Measurements from ENCODE around the gene COL11A2.

COL11A2 gene

GRCh38 chr6:33143113-33143770 lies 49.0 kb downstream of the COL11A2 start:
- no peak for TF ChIP-seq GATA2 (IDR thresholded peaks at IDR 0.05; ENCODE audit: low read depth, low read length)
- no peak for TF ChIP-seq GATA3 (IDR thresholded peaks at IDR 0.05; ENCODE audit: low read depth, low read length)

GRCh38 chr6:33142501-33143070 lies 49.7 kb downstream of the COL11A2 start:
- no peak for TF ChIP-seq GATA2 (IDR thresholded peaks at IDR 0.05; ENCODE audit: low read depth, low read length)
- TF ChIP-seq GATA3 (IDR thresholded peaks at IDR 0.05; ENCODE audit: low read depth, low read length): no peak

GRCh38 chr6:33140556-33140955 lies 51.7 kb downstream of the COL11A2 start:
- TF ChIP-seq GATA3 (IDR thresholded peaks at IDR 0.05; ENCODE audit: low read depth, low read length) (no peak), GATA2 (IDR thresholded peaks at IDR 0.05; ENCODE audit: low read depth, low read length) (no peak)

- TF ChIP-seq GATA3 (IDR thresholded peaks at IDR 0.05; ENCODE audit: low read depth, low read length) (no peak), GATA2 (IDR thresholded peaks at IDR 0.05; ENCODE audit: low read depth, low read length) (no peak)
Observed at GRCh38 chr6:33139596-33140206, 52.6 kb downstream of the COL11A2 start.

- TF ChIP-seq GATA3 (IDR thresholded peaks at IDR 0.05; ENCODE audit: low read depth, low read length): no peak
- no peak for TF ChIP-seq GATA2 (IDR thresholded peaks at IDR 0.05; ENCODE audit: low read depth, low read length)
Observed at GRCh38 chr6:33136310-33136900, 55.9 kb downstream of the COL11A2 start.

GRCh38 chr6:33132081-33132524 lies 60.2 kb downstream of the COL11A2 start:
- TF ChIP-seq GATA3 (IDR thresholded peaks at IDR 0.05; ENCODE audit: low read depth, low read length) (no peak), GATA2 (IDR thresholded peaks at IDR 0.05; ENCODE audit: low read depth, low read length) (no peak)

- TF ChIP-seq GATA3 (IDR thresholded peaks at IDR 0.05; ENCODE audit: low read depth, low read length) (no peak), GATA2 (IDR thresholded peaks at IDR 0.05; ENCODE audit: low read depth, low read length) (no peak)
Observed at GRCh38 chr6:33128318-33128717, 63.9 kb downstream of the COL11A2 start.

- TF ChIP-seq GATA3 (IDR thresholded peaks at IDR 0.05; ENCODE audit: low read depth, low read length) (no peak), GATA2 (IDR thresholded peaks at IDR 0.05; ENCODE audit: low read depth, low read length) (no peak)
Observed at GRCh38 chr6:33126101-33126714, 66.1 kb downstream of the COL11A2 start.

GRCh38 chr6:33124947-33125346 lies 67.3 kb downstream of the COL11A2 start:
- no peak for TF ChIP-seq GATA2 (IDR thresholded peaks at IDR 0.05; ENCODE audit: low read depth, low read length)
- TF ChIP-seq GATA3 (IDR thresholded peaks at IDR 0.05; ENCODE audit: low read depth, low read length): no peak

GRCh38 chr6:33124525-33124901 lies 67.8 kb downstream of the COL11A2 start:
- TF ChIP-seq GATA2 (IDR thresholded peaks at IDR 0.05; ENCODE audit: low read depth, low read length) (no peak), GATA3 (IDR thresholded peaks at IDR 0.05; ENCODE audit: low read depth, low read length) (no peak)

- TF ChIP-seq GATA2 (IDR thresholded peaks at IDR 0.05; ENCODE audit: low read depth, low read length) (no peak), GATA3 (IDR thresholded peaks at IDR 0.05; ENCODE audit: low read depth, low read length) (no peak)
Observed at GRCh38 chr6:33123732-33124524, 68.3 kb downstream of the COL11A2 start.

- TF ChIP-seq GATA2 (IDR thresholded peaks at IDR 0.05; ENCODE audit: low read depth, low read length): no peak
- no peak for TF ChIP-seq GATA3 (IDR thresholded peaks at IDR 0.05; ENCODE audit: low read depth, low read length)
Observed at GRCh38 chr6:33123181-33123580, 69.1 kb downstream of the COL11A2 start.

- TF ChIP-seq GATA3 (IDR thresholded peaks at IDR 0.05; ENCODE audit: low read depth, low read length): no peak
- no peak for TF ChIP-seq GATA2 (IDR thresholded peaks at IDR 0.05; ENCODE audit: low read depth, low read length)
Observed at GRCh38 chr6:33120001-33120400, 72.3 kb downstream of the COL11A2 start.
